Measurements from ENCODE around the gene PCDHGB6.
A peak's percentile ranks its signal among the peaks of the same experiment; 100 is the strongest.
"Not testable (repeated sequence)": the region's sequence is repeated elsewhere in the genome, so short reads cannot be mapped to it uniquely, and the experiment has no call there.

Gene PCDHGB6

DNA sequence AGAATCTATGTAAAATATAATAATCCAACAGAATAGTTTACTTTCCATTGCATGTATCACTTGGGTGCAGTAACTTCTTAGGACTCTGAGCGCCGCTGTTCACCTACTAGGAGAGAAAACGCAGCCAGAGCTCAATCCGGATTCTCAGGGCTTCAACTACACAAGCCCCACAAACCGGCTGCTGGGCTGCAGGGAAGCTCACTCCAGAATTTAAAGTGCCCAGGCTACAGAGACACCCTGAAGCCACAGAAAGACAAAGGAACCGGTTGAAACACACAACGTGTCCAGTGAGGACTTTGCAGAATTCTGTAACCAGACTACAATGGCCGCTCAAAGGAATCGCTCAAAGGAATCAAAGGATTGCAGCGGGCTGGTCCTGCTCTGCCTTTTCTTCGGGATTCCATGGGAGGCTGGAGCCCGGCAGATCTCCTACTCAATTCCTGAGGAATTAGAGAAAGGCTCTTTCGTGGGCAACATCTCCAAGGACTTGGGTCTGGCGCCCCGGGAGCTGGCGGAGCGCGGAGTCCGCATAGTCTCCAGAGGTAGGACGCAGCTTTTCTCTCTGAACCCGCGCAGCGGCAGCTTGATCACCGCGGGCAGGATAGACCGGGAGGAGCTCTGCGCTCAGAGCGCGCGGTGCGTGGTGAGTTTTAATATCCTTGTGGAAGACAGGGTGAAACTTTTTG lies 5.2 kb downstream of the PCDHGB6 start, which contains the start of gene PCDHGA10:
Gene PCDHGA10 (plus strand): TSS at position 134 of the 686 bp plus-strand sequence. CDS start 189 bp downstream, at position 323.
- Mint-ChIP-seq H3K4me3 (peak within 1 kb of the TSS; percentile 83 to 85 (median 85)), H3K4me1 (peaks cover 15% of the 10 kb centered on the region), H3K9me3 (peaks cover 77% of the 10 kb centered on the region), H3K27me3 (ENCODE audit: low read depth) (peaks cover 25% of the 10 kb centered on the region), H3K36me3 (ENCODE audit: low read depth) (peaks cover 96% of the 10 kb centered on the region), H3K27ac (peak within 1 kb of the TSS in 2 of 3 experiments; percentile 80 to 88)
- TF ChIP-seq, protein P1, sequence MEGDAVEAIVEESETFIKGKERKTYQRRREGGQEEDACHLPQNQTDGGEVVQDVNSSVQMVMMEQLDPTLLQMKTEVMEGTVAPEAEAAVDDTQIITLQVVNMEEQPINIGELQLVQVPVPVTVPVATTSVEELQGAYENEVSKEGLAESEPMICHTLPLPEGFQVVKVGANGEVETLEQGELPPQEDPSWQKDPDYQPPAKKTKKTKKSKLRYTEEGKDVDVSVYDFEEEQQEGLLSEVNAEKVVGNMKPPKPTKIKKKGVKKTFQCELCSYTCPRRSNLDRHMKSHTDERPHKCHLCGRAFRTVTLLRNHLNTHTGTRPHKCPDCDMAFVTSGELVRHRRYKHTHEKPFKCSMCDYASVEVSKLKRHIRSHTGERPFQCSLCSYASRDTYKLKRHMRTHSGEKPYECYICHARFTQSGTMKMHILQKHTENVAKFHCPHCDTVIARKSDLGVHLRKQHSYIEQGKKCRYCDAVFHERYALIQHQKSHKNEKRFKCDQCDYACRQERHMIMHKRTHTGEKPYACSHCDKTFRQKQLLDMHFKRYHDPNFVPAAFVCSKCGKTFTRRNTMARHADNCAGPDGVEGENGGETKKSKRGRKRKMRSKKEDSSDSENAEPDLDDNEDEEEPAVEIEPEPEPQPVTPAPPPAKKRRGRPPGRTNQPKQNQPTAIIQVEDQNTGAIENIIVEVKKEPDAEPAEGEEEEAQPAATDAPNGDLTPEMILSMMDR (IDR thresholded peaks at IDR 0.05; ENCODE audit: unreplicated experiment in 3 of 3), result peak; percentile 15 to 47 (median 37)

- peaks cover 27% of the 10 kb centered on the region for H3K27me3 Mint-ChIP-seq (ENCODE audit: low read depth)
- H3K4me1 Mint-ChIP-seq, result peaks cover 10% of the 10 kb centered on the region
- H3K9me3 Mint-ChIP-seq, result peaks cover 77% of the 10 kb centered on the region
- peaks cover 96% of the 10 kb centered on the region for H3K36me3 Mint-ChIP-seq (ENCODE audit: low read depth)
- peak overlapping the region; percentile 83 to 85 (median 85) for H3K4me3 Mint-ChIP-seq
- TF ChIP-seq, protein P1 (IDR thresholded peaks at IDR 0.05; ENCODE audit: unreplicated experiment in 3 of 3), result no peak
- peak overlapping the region in 1 of 3 experiments; percentile 88 for H3K27ac Mint-ChIP-seq
These were observed 5.8 kb downstream of the PCDHGB6 start for GRCh38 chr5:141413540-141414069.

DNA sequence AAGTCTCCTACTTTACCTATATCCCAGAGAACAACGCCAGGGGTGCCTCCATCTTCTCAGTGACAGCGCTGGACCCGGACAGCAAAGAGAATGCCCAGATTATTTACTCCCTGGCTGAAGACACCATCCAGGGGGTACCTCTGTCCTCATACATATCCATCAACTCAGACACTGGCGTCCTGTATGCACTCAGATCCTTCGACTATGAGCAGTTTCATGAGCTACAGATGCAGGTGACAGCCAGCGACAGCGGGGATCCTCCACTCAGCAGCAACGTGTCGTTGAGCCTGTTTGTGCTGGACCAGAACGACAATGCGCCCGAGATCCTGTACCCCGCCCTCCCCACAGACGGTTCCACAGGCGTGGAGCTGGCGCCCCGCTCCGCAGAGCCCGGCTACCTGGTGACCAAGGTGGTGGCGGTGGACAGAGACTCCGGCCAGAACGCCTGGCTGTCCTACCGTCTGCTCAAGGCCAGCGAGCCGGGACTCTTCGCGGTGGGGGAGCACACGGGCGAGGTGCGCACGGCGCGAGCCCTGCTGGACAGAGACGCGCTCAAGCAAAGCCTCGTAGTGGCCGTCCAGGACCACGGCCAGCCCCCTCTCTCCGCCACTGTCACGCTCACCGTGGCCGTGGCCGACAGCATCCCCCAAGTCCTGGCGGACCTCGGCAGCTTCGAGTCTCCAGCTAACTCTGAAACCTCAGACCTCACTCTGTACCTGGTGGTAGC lies 6.9 kb downstream of the PCDHGB6 start:
- Mint-ChIP-seq H3K36me3 (ENCODE audit: low read depth) (peaks cover 96% of the 10 kb centered on the region), H3K4me3 (peak overlapping the region in 2 of 3 experiments; percentile 42 to 46), H3K27me3 (ENCODE audit: low read depth) (peaks cover 23% of the 10 kb centered on the region), H3K9me3 (peaks cover 75% of the 10 kb centered on the region)
- H3K27ac Mint-ChIP-seq, H3K4me1 Mint-ChIP-seq: not testable (repeated sequence)

- Mint-ChIP-seq H3K36me3 (ENCODE audit: low read depth) (peaks cover 98% of the 10 kb centered on the region), H3K9me3 (peaks cover 77% of the 10 kb centered on the region), H3K27me3 (ENCODE audit: low read depth) (peaks cover 22% of the 10 kb centered on the region)
- H3K4me3 Mint-ChIP-seq, H3K4me1 Mint-ChIP-seq, H3K27ac Mint-ChIP-seq: not testable (repeated sequence)
These were observed 7.4 kb downstream of the PCDHGB6 start for GRCh38 chr5:141415275-141415618.

GRCh38 chr5:141417494-141418172 lies 9.8 kb downstream of the PCDHGB6 start, which contains the start of gene PCDHGB7:
PCDHGB7 (plus strand) TSS chr5:141417677; CDS start chr5:141417860, 183 bp downstream.
- Mint-ChIP-seq H3K27me3 (ENCODE audit: low read depth) (peaks cover 19% of the 10 kb centered on the region), H3K4me3 (peak within 1 kb of the TSS; percentile 54 to 72 (median 72)), H3K36me3 (ENCODE audit: low read depth) (peaks cover 98% of the 10 kb centered on the region), H3K9me3 (peaks cover 87% of the 10 kb centered on the region)
- not testable (repeated sequence) for H3K4me1 Mint-ChIP-seq, H3K27ac Mint-ChIP-seq

GRCh38 chr5:141419074-141419880 lies 11.5 kb downstream of the PCDHGB6 start:
- TF ChIP-seq, protein P1 (IDR thresholded peaks at IDR 0.05; ENCODE audit: unreplicated experiment in 3 of 3), result no peak
- no peak overlapping the region for H3K27ac Mint-ChIP-seq
- no peak overlapping the region for H3K4me3 Mint-ChIP-seq
- H3K9me3 Mint-ChIP-seq, result peaks cover 83% of the 10 kb centered on the region
- peaks cover 15% of the 10 kb centered on the region for H3K27me3 Mint-ChIP-seq (ENCODE audit: low read depth)
- no peaks in the 10 kb centered on the region for H3K4me1 Mint-ChIP-seq
- peaks cover 96% of the 10 kb centered on the region for H3K36me3 Mint-ChIP-seq (ENCODE audit: low read depth)
